HG03108 (cell line): ENCODE results near the gene TMEM74B.

Experiments
- ATAC-seq: cut with Tn5 transposase; IDR thresholded peaks from one replicate; pipeline ENCODE4 v1.9.1; 2021; ENCODE audit warnings: moderate library complexity; ENCODE audit not compliant: unreplicated experiment

The TMEM74B gene

GRCh38 chr20:1206366-1207148, 21.8 kb upstream of the TMEM74B start:
- ATAC-seq: no peak

- no peak for ATAC-seq
Measured at GRCh38 chr20:1205802-1206201, 21.0 kb upstream of the TMEM74B start.

- ATAC-seq: no peak
Measured at GRCh38 chr20:1204576-1204975, 19.8 kb upstream of the TMEM74B start.

- ATAC-seq: no peak
Measured at GRCh38 chr20:1204113-1204512, 19.3 kb upstream of the TMEM74B start.

- no peak for ATAC-seq
Measured at GRCh38 chr20:1203630-1204029, 18.8 kb upstream of the TMEM74B start.

- no peak for ATAC-seq
Measured at GRCh38 chr20:1202762-1203504, 18.2 kb upstream of the TMEM74B start, which contains the start of gene C20orf202. Gene C20orf202 (plus strand): TSS chr20:1203454. CDS start chr20:1203586, 132 bp downstream.

GRCh38 chr20:1199964-1200363, 15.2 kb upstream of the TMEM74B start:
- no peak for ATAC-seq

- ATAC-seq: no peak
Measured at GRCh38 chr20:1199212-1199873, 14.6 kb upstream of the TMEM74B start.

GRCh38 chr20:1198751-1199150, 14.0 kb upstream of the TMEM74B start:
- ATAC-seq: no peak

GRCh38 chr20:1197801-1198200, 13.0 kb upstream of the TMEM74B start:
- ATAC-seq: no peak

- no peak for ATAC-seq
Measured at GRCh38 chr20:1196634-1197033, 11.9 kb upstream of the TMEM74B start.

GRCh38 chr20:1195226-1195625, 10.4 kb upstream of the TMEM74B start:
- no peak for ATAC-seq

GRCh38 chr20:1191299-1191698, 6.5 kb upstream of the TMEM74B start:
- no peak for ATAC-seq

GRCh38 chr20:1190847-1191246, 6.1 kb upstream of the TMEM74B start:
- no peak for ATAC-seq

GRCh38 chr20:1189827-1190226, 5.0 kb upstream of the TMEM74B start:
- ATAC-seq: no peak

GRCh38 chr20:1188347-1188746, 3.6 kb upstream of the TMEM74B start:
- no peak for ATAC-seq

GRCh38 chr20:1187605-1188171, 2.9 kb upstream of the TMEM74B start:
- ATAC-seq: no peak

GRCh38 chr20:1186367-1186991, 1.7 kb upstream of the TMEM74B start:
- ATAC-seq: no peak

GRCh38 chr20:1185790-1186334, 1.1 kb upstream of the TMEM74B start:
- no peak for ATAC-seq

- no peak for ATAC-seq
Measured at GRCh38 chr20:1185316-1185741, 548 bp upstream of the TMEM74B start.

GRCh38 chr20:1184260-1184637, 532 bp downstream of the TMEM74B start:
- no peak for ATAC-seq
